ENCODE results near the gene CARD11.

DNA sequence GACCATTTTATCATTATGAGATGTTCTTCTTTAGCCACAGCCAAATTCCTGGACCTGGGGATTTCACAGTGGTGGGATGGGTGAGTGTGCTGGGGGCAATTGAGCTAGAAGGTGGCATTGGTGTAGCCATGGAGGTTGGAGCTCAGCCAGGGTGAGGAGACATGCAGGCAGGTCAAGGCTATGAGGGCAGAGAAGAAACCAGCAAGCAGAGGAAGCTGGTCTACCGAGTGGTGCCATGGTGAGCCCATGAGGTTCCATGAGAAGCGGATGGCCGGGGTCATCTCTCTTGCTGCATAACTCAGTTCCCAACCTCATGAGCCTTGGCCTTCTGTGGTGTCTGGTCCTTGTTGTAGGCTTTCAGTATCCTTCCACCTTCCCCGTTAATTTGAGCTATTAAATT, 91.4 kb downstream of the CARD11 start:
- TF ChIP-seq, protein P1, sequence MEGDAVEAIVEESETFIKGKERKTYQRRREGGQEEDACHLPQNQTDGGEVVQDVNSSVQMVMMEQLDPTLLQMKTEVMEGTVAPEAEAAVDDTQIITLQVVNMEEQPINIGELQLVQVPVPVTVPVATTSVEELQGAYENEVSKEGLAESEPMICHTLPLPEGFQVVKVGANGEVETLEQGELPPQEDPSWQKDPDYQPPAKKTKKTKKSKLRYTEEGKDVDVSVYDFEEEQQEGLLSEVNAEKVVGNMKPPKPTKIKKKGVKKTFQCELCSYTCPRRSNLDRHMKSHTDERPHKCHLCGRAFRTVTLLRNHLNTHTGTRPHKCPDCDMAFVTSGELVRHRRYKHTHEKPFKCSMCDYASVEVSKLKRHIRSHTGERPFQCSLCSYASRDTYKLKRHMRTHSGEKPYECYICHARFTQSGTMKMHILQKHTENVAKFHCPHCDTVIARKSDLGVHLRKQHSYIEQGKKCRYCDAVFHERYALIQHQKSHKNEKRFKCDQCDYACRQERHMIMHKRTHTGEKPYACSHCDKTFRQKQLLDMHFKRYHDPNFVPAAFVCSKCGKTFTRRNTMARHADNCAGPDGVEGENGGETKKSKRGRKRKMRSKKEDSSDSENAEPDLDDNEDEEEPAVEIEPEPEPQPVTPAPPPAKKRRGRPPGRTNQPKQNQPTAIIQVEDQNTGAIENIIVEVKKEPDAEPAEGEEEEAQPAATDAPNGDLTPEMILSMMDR (IDR thresholded peaks at IDR 0.05): no peak
- TF ChIP-seq POLR2A (IDR thresholded peaks at IDR 0.05): no peak
